Trophoblast cell (in vitro differentiated cells and primary cell): Measurements from ENCODE around the gene SRPK3.
A peak's percentile ranks its signal among the peaks of the same experiment; 100 is the strongest.
"Not testable (repeated sequence)": the region's sequence is repeated elsewhere in the genome, so short reads cannot be mapped to it uniquely, and the experiment has no call there.

Experiments used
- DNase-seq, 2 donors: peaks; one replicate each; pipeline ENCODE4 v3.0.0-alpha.2; 2016
- H2AFZ ChIP-seq: 2 replicates; pipeline ENCODE4 v1.6.1; 2013; ENCODE audit warnings: low read length, moderate library complexity, mild to moderate bottlenecking; ENCODE audit not compliant: insufficient read depth, poor library complexity
- H2AK5ac ChIP-seq: 2 replicates; pipeline ENCODE4 v1.6.1; 2013; ENCODE audit warnings: mild to moderate bottlenecking, low read length
- H2BK120ac ChIP-seq: 2 replicates; pipeline ENCODE4 v1.6.1; 2013; ENCODE audit warnings: low read length, mild to moderate bottlenecking, moderate library complexity; ENCODE audit not compliant: insufficient read depth, poor library complexity
- H2BK12ac ChIP-seq: 2 replicates; pipeline ENCODE4 v1.6.1; 2013; ENCODE audit warnings: mild to moderate bottlenecking, low read length, moderate library complexity
- H2BK5ac ChIP-seq: 2 replicates; pipeline ENCODE4 v1.6.1; 2013; ENCODE audit warnings: low read length, low read depth, moderate library complexity, mild to moderate bottlenecking; ENCODE audit not compliant: poor library complexity
- H3K14ac ChIP-seq: 2 replicates; pipeline ENCODE4 v1.6.1; 2013; ENCODE audit warnings: mild to moderate bottlenecking, low read length
- H3K18ac ChIP-seq: 2 replicates; pipeline ENCODE4 v1.6.1; 2013; ENCODE audit warnings: mild to moderate bottlenecking, low read length
- H3K23ac ChIP-seq: 2 replicates; pipeline ENCODE4 v1.6.1; 2013; ENCODE audit warnings: low read length
- H3K27ac ChIP-seq: 2 replicates; pipeline ENCODE4 v1.5.1; 2013; ENCODE audit warnings: low read depth, mild to moderate bottlenecking, inconsistent platforms, low read length, moderate library complexity
- H3K27me3 ChIP-seq: 2 replicates; pipeline ENCODE4 v1.6.1; 2013; ENCODE audit warnings: inconsistent platforms, mild to moderate bottlenecking, low read length, moderate library complexity; ENCODE audit not compliant: insufficient read depth
- H3K36me3 ChIP-seq, 2 experiments: 1 replicate in 1 of 2; 2 replicates in 1 of 2; pipeline ENCODE4 v1.6.1; 2013; ENCODE audit warnings: low read length in 2 of 2, mild to moderate bottlenecking in 2 of 2, moderate library complexity in 1 of 2; ENCODE audit not compliant: insufficient read depth in 2 of 2, control insufficient read depth in 1 of 2
- H3K4ac ChIP-seq: 2 replicates; pipeline ENCODE4 v1.6.1; 2013; ENCODE audit warnings: low read depth, mild to moderate bottlenecking, low read length, moderate library complexity
- H3K4me1 ChIP-seq, 2 experiments: 1 replicate in 1 of 2; 2 replicates in 1 of 2; pipeline ENCODE4 v1.6.1; 2013; ENCODE audit warnings: low read length in 2 of 2, mild to moderate bottlenecking in 2 of 2, moderate library complexity in 1 of 2; ENCODE audit not compliant: insufficient read depth in 2 of 2, control insufficient read depth in 1 of 2
- H3K4me2 ChIP-seq: 2 replicates; pipeline ENCODE4 v1.6.1; 2013; ENCODE audit warnings: inconsistent platforms, mild to moderate bottlenecking, low read length, moderate library complexity
- H3K4me3 ChIP-seq: 2 replicates; pipeline ENCODE4 v1.5.1; 2013; ENCODE audit warnings: mild to moderate bottlenecking, low read depth, low read length, inconsistent platforms
- H3K79me1 ChIP-seq: one replicate; pipeline ENCODE4 v1.6.1; 2013; ENCODE audit warnings: low read length
- H3K79me2 ChIP-seq: 2 replicates; pipeline ENCODE4 v1.6.1; 2013; ENCODE audit warnings: low read length, mild to moderate bottlenecking; ENCODE audit not compliant: control insufficient read depth, insufficient read depth, poor library complexity
- H3K9ac ChIP-seq: 2 replicates; pipeline ENCODE4 v1.6.1; 2013; ENCODE audit warnings: mild to moderate bottlenecking, low read length
- H3K9me3 ChIP-seq: 2 replicates; pipeline ENCODE4 v1.6.1; 2013; ENCODE audit warnings: low read depth, mild to moderate bottlenecking, control low read depth, inconsistent platforms, low read length; ENCODE audit not compliant: insufficient read depth
- H4K12ac ChIP-seq: 2 replicates; pipeline ENCODE4 v1.6.1; 2013; ENCODE audit warnings: low read depth, mild to moderate bottlenecking, low read length, moderate library complexity
- H4K8ac ChIP-seq: 2 replicates; pipeline ENCODE4 v1.6.1; 2013; ENCODE audit warnings: low read depth, mild to moderate bottlenecking, low read length, moderate library complexity
- H4K91ac ChIP-seq: one replicate; pipeline ENCODE4 v1.6.1; 2013; ENCODE audit warnings: low read depth, mild to moderate bottlenecking, low read length, moderate library complexity
- WGBS: extraction: QIAGEN DNeasy Blood & Tissue Kit; methylation state at CpG from one replicate; pipeline ENCODE4 v1.1.7; 2013; ENCODE audit warnings: missing lambda C conversion rate; ENCODE audit not compliant: insufficient read length, insufficient coverage; ENCODE audit errors: extremely low coverage; 5-methylcytosine and 5-hydroxymethylcytosine counted together

Gene SRPK3

GRCh38 chrX:153741446-153741845 is 39.4 kb upstream of the SRPK3 start:
- H3K9ac ChIP-seq = no peak overlapping the region
- H3K79me2 ChIP-seq = no peaks in the 10 kb centered on the region
- H2AFZ ChIP-seq = no peak overlapping the region
- no CpG with 5 or more reads among the region's 14 CpGs for WGBS
- no peak for DNase-seq
- H3K4me1 ChIP-seq = peaks cover 13 to 16% of the 10 kb centered on the region in 2 experiments
- H3K18ac ChIP-seq = no peak overlapping the region
- H3K4ac ChIP-seq = no peak overlapping the region
- no peak overlapping the region for H2BK120ac ChIP-seq
- H2BK12ac ChIP-seq = no peak overlapping the region
- H3K23ac ChIP-seq = no peak overlapping the region
- peaks cover 2% of the 10 kb centered on the region for H3K79me1 ChIP-seq
- no peak overlapping the region for H2AK5ac ChIP-seq
- H3K36me3 ChIP-seq = peaks cover 10% of the 10 kb centered on the region in 2 experiments
- H4K91ac ChIP-seq = no peak overlapping the region
- no peak overlapping the region for H3K27ac ChIP-seq
- no peak overlapping the region for H3K4me3 ChIP-seq
- H4K8ac ChIP-seq = no peak overlapping the region
- no peak overlapping the region for H3K14ac ChIP-seq
- no peak overlapping the region for H4K12ac ChIP-seq
- no peak overlapping the region for H2BK5ac ChIP-seq
- H3K27me3 ChIP-seq = no peaks in the 10 kb centered on the region
- no peak overlapping the region for H3K4me2 ChIP-seq
- peaks cover 4% of the 10 kb centered on the region for H3K9me3 ChIP-seq

- H3K4me1 ChIP-seq = peaks cover 13 to 16% of the 10 kb centered on the region in 2 experiments
- not testable (repeated sequence) for H2AFZ ChIP-seq, H3K36me3 ChIP-seq, H3K79me2 ChIP-seq, H4K12ac ChIP-seq, H3K9me3 ChIP-seq, H2BK120ac ChIP-seq, H3K18ac ChIP-seq, H4K91ac ChIP-seq, H3K4me2 ChIP-seq, H3K27ac ChIP-seq, H2AK5ac ChIP-seq, DNase-seq, H3K4ac ChIP-seq, H3K27me3 ChIP-seq, H2BK12ac ChIP-seq, H3K23ac ChIP-seq, H3K79me1 ChIP-seq, H3K4me3 ChIP-seq, H4K8ac ChIP-seq, H3K9ac ChIP-seq, H2BK5ac ChIP-seq, H3K14ac ChIP-seq
- WGBS = no CpG with 5 or more reads among the region's 14 CpGs
Measured at GRCh38 chrX:153742111-153742510, 38.7 kb upstream of the SRPK3 start.

- not testable (repeated sequence) for H3K36me3 ChIP-seq, H4K12ac ChIP-seq, H3K4me3 ChIP-seq, H3K9me3 ChIP-seq, H3K27me3 ChIP-seq, H3K27ac ChIP-seq, H3K79me1 ChIP-seq, H4K91ac ChIP-seq, H2AFZ ChIP-seq, H3K18ac ChIP-seq, H2BK12ac ChIP-seq, H2BK5ac ChIP-seq, H3K4ac ChIP-seq, H3K14ac ChIP-seq, H3K4me2 ChIP-seq, H3K9ac ChIP-seq, H2AK5ac ChIP-seq, H2BK120ac ChIP-seq, H4K8ac ChIP-seq, DNase-seq, H3K23ac ChIP-seq, H3K79me2 ChIP-seq
- peaks cover 13 to 16% of the 10 kb centered on the region in 2 experiments for H3K4me1 ChIP-seq
- WGBS = no CpG with 5 or more reads among the region's 32 CpGs
Measured at GRCh38 chrX:153742796-153743467, 37.9 kb upstream of the SRPK3 start.

- peaks cover 13 to 16% of the 10 kb centered on the region in 2 experiments for H3K4me1 ChIP-seq
- peak overlapping the region; percentile 65 for H3K18ac ChIP-seq
- H4K8ac ChIP-seq = peak overlapping the region; percentile 47
- H3K79me1 ChIP-seq, H3K4ac ChIP-seq, H3K27ac ChIP-seq, H3K36me3 ChIP-seq, H2BK5ac ChIP-seq, H3K23ac ChIP-seq, H3K79me2 ChIP-seq, H3K27me3 ChIP-seq, H2AFZ ChIP-seq, H3K9me3 ChIP-seq, H2BK120ac ChIP-seq, H4K12ac ChIP-seq, H2AK5ac ChIP-seq, H3K4me3 ChIP-seq, H3K14ac ChIP-seq, H3K9ac ChIP-seq: not testable (repeated sequence)
- no CpG with 5 or more reads among the region's 35 CpGs for WGBS
- DNase-seq = peak; percentile 54 to 67
- H2BK12ac ChIP-seq = peak overlapping the region; percentile 49
- peak overlapping the region; percentile 6 for H3K4me2 ChIP-seq
- H4K91ac ChIP-seq = peak overlapping the region; percentile 37
Measured at GRCh38 chrX:153743468-153744209, 37.2 kb upstream of the SRPK3 start.
